Non-pigmented ciliary epithelial cell (primary cell): ENCODE results near the gene FGF14.
"Not testable (repeated sequence)": the region's sequence is repeated elsewhere in the genome, so short reads cannot be mapped to it uniquely, and the experiment has no call there.

ENCODE experiments used
- DNase-seq: peaks from one replicate; pipeline ENCODE4 v3.0.0-alpha.2; 2010; ENCODE audit warnings: low read depth

Gene FGF14

DNA sequence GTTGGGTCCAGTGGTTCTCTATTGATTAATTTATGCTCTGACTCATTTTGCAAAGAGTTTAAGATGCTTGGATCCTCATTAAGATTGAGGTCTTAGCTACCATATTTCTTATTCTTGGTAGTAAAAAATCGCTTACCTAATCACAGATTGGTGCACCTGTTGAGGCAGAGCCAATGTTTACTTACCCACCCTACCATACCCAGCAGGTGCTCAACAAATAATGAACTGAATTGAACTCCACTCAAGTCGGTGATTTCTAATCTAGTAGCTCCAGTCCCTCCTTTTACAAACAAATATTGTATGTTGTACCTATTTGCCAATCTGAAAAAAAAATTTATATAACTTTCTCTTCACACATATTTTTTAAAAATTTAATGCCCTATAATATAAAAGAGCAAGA, 361.0 kb downstream of the FGF14 start:
- no peak for DNase-seq

DNA sequence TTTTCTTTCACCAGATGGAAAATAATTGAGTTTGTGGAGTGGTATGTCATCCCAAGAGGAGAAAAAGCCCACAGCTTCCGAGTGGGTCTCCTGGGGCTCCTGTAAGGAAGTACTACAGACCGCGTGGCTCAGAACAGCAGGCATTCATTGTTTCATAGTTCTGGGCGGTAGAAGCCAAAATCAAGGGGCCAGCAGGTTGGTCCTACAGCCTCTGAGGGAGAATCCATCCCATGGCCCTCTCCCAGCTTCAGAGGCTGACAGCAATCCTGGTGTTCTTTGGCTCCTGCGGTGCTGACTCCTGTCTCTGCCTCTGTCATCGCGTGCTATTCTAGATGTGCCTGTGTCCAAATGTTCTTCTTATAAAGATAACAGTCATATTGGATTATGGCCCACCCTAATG, 362.6 kb downstream of the FGF14 start:
- DNase-seq = no peak

DNA sequence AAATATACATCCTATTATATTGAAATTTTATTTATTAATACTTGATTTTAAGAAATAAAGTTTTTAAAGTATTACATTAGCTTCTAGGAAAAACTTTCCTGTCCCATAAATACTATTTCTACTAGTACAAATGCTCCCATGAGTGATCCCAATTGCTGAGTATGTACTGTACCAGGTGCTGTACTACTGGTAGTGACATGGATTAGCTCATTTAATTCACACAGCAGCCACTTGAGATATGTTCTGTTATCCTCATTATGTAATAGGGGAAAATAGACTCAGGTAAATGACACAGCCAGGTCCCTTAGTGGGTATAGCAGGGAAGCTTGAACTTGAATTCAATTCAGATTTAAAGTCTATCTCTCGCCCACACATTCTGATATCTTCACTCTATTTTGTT, 363.1 kb downstream of the FGF14 start:
- DNase-seq = no peak

DNA sequence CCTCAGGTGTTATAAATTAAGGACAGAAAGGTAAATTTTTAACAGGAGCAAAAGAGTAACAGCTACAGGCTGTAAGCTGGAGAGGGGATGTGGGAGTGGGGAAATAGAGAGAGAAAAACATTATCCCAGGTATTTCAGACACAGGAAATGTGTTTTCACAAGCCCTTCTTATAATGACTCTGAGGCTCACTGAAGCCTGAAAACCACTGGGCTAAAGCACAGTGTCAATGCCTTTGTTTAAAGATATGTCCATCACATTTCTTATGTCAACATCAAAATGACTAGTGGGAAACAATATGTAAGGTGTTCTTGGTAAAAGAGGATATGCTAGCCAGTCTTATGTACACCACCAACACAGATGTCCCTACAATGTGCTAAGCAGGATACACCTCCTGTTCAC, 365.9 kb downstream of the FGF14 start:
- DNase-seq = no peak

DNA sequence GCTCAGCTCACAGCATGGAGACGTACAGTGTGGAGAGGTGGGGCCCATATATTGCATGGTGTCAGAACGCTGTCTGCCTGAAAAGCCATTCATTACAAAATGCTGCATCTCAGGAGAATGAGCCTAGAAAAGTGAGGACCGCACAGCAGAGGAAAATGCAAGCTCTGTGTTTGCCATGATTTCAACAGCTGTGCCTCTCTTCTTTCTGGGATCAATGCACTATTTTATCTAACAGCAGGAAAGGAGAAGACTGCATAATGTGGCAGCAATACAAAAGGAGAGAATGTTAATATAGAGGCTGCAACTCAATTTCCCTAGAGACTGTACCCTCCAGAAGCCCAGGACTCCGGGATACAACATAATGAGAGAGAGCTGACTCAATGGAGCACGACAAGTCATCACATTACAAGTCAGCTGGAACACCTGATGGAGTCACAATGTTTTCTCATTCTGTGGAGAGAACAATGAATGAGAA, 368.0 kb downstream of the FGF14 start:
- no peak for DNase-seq

DNA sequence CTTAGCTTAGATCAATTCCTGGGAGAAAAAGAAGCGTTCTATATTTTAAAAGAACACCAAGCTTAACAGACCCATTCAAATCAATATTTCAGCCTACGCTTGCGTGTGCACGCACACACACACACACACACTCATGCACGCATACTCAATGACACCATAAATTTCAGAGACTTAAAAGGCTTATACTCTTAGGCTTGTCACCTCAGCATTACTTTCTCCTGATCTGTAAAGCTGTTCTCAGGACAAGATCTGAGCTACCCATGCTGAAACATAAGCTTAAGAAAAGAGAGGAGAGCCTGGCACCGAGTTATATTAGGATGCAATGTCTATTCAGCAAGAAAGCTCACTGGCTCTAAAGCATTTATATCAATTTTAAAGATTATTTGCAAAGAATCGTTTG, 368.5 kb downstream of the FGF14 start:
- no peak for DNase-seq

DNA sequence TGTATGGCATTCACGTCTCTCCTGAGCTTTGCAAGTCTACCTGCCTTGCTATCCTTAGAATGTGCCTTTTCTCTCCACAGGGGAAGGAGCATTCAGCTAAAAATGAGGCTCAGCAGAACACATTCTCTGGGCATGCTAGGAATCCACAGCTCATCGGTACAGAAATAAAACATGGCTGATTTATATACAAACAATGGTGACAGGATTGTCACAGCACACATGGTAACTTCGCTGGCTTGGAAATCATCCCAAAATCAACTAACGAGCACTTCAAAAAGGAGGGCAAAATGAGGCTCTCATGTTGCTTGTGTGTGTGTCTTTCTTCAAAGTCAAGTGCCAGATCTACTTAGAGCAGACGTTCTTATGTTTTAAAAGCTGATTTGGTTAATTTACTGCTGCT, 373.0 kb downstream of the FGF14 start:
- no peak for DNase-seq

DNA sequence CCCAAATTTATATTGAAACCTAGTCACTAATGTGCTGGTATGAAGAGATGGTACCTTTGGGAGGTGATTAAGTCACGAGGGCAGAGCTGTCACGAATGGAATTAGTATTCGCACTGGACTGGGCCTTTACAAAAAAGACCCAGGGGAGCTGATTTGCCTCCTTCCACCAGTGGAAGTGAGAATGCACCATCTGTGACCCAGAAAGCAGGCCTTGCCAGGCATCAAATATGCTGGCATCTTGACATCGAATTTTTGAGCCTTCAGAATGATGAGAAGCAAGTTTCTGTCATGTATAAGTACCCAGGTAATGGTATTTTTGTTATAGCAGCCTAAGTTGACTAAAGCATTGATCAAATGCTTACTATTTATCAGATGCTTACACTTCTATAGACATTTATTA, 373.6 kb downstream of the FGF14 start:
- DNase-seq = no peak

DNA sequence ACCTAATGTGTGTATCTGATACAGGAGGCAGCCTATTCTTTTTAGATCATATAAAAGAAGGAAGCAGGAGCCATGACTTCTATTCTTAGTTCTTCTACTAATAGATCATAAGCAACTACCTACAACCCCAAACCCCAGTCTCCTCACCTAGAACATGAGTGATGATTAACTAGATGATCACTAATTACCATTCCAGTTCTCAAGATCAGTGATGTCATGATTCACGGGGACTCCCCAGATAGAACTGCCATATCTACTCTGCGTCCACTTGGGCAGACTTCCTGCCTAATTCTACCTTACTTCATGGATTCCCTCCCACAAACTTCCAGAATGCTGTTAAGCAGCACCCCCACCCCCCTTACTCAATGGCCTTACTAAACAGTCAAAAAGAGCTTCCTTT, 380.1 kb downstream of the FGF14 start:
- DNase-seq = no peak

DNA sequence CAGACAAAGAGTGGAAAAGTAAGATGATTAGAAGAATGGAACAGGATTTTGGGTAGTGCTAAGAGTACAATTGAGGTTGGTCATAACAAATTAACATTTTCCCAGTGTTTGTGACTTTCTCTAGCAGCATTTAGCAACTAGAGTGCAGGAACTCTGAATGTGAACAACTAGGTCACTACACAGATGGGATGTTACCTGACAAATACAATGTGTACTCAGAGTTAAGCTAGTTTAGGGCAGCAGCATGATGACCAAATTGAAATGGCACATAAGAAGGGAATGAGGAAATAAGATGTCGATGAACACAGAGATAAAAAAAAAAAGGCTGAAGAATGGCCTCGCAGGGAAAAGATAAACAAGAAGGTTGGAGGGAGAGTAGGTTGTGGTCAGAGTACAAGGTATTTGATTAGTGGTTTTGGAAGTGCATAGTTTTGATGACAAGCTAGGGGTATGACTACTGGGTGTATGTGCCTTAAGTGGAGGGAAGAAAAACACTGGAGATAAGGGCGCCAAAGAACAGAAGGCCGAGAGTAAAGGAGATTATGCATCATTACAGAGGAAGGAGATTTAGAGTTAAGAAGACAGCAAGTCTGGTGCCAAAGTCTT, 381.1 kb downstream of the FGF14 start:
- peak; percentile 92 for DNase-seq

DNA sequence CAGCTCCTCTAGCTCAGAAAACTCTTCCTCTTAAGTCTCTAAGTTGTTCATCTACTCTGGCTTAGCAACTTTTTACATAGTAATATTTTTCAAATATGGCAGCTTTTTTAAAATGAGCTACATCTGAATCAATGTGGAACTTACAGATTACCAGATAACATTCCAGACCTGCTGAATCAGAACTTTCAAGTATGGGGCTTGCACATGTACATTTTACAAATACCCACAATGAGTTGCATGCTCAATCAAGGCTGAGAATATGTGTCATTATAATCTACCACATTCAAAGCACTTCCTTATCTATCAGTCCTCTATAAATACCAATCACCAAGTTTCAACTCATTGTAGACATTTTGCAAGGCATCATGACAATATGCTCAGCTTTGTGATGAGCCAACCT, 383.1 kb downstream of the FGF14 start:
- no peak for DNase-seq

DNA sequence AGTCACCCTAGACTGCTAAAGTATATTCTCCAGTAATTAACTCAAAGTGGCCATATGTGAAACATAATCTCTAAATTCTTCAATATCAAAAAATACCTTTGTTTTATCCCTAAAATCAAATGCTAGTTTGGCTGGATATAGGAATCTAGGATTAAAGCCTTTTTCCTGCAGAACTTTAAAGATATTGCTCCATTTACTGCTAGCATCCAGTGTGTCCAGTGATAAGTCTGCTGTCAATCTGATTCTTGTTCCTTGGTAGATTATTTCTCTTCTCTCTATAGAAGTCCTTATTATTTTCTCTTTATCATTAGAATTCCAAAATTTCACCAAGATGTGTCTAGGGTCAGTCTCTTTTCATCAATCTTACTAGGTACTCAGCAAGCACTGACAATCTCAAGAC, 384.6 kb downstream of the FGF14 start:
- DNase-seq = no peak

DNA sequence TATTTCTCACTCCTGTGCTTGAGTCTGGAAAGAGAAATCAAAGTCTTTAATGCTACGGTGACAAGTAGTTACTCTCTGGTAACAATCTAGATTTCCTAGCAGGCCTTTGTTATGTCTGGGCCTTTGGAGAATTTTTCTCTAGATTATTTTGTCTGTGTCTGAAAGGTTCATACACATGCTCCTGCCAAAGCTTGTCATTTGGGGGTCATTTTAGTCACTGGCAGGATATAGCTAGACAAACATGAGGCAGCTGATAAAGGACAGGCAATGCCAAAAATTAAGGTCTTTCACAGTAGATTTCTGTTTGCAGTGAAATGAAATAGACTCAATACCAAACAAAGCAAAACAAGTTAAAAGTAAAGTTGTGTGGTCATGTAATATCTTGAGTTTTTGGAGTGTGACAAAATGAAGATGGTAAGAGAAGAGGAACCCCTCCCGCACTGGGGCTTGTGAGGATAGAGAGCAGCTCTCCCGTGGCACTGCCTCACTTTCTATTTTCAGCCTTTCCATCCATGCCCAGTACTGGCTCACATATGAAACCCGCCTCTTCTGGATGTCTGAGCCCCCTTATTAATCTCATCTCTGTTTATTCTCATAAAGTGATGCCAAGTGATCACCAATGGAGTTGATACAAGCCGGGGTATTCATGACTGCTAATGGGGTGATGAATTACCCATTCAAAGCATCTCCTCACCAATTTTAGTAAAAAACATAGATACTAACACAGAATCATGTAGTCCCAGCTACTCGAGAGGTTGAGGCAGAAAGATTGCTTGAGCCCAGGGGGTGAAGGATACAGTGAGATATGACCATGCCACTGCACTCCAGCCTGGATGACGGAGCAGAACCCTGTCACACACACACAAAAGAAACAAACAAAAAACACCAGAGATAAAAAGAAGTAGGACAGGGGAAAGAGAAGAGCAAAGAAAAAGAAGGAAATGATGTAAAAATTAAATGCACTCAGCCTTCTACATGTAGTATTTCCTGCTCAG, 389.3 kb downstream of the FGF14 start:
- DNase-seq = no peak

DNA sequence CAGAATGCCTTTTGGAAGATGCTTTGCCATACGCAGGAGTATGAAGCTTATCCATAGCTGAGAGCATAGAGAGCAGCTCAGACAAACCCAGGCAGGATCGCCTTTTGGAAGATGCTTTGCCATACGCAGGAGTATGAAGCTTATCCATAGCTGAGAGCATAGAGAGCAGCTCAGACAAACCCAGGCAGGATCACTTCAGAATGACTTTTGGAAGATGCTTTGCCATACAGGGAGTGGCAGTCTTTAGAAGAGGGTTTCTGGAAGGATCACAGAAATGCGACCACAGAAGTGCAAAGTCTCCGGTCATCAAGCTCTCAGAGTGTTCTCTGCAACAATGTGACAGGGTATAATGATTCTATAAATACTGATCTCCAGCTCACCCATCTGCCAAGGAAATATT, 390.4 kb downstream of the FGF14 start:
- DNase-seq = not testable (repeated sequence)

DNA sequence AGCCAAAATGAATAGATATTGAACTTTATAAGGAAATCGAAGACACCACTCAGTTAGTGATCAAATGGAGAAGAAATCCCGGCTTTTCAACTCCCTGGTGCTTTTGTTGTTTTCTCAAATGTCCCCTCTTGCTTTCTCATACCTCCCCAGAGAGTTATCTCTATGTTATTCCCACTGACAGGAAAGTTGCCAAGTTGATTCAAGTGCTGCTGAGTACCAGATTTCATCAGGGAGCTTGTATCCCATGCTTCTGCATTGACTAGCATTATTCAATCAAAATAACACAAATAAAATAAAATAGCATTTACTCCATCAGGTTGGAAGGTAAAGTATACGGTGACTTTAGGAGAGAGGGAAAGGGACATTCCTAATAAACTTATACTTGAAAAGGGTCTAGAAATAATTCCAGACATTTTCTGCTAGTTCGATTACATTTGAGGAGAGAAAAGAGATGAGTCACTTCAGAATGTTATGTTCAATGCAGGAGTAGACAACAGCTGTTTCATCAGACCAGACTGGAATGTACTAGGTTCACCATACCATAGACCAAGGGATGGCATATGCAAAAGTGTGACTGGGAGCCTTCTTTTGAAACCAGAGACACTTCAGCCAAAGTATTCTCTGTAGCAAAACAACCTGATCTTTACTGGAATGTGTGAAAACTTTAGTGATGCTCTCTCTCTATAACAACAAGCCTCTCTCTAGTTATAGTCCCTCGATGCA, 397.8 kb downstream of the FGF14 start:
- peak; percentile 52 for DNase-seq

DNA sequence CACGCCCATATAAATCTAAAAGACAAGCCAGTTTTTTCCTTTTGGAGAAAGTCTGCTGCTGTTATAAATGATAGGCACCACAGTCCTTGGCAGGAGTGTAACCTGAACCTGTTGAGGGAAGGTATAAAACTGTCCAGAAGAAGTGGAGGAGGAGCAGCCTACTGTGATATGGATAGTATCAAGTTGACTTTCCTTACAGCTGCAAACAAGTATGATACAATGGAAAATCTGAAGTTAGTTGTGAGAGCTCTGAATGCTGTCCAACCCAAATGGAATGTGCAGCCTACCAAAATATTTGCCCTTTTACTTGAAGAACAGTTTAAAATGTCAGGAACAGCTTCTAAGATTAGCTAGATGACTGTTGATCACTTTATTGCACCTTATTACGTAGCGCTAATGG, 399.6 kb downstream of the FGF14 start:
- DNase-seq = no peak

DNA sequence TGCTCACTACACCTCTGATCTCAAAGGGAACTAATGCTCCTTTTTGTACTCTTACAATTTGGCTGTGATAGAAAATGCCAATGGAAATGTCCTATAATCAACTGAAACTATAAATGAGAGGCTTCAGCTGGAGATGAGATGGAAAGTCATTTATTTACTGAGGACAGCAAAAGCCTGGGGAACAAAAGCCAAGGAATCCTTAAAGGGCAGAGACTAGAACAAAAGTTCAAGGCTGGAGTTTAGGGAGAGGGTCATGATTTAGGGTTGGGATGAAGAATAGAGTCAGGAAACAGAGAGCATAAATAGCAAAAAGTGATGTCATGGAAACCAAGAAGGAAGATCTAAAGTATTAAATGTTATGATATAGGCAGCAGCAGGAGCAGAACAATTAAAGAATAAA, 401.1 kb downstream of the FGF14 start:
- DNase-seq = no peak

DNA sequence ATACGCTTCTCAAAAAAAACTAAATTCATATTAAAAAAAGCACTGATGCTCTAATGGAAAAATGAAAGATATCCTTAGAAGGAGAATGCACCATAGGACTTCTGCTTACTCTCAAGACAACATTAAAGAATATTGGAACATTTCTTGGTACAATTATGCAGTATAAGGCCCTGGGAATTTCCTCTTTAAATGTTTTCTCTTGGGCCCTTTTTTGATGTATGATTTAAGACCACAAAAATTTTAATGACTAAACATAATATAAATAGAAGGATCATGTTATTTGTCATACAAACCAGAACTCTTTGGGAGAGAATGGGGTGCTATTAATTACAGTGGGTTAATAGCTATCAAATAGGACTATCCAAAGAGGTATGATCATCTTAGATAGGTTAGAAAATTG, 403.7 kb downstream of the FGF14 start:
- no peak for DNase-seq

DNA sequence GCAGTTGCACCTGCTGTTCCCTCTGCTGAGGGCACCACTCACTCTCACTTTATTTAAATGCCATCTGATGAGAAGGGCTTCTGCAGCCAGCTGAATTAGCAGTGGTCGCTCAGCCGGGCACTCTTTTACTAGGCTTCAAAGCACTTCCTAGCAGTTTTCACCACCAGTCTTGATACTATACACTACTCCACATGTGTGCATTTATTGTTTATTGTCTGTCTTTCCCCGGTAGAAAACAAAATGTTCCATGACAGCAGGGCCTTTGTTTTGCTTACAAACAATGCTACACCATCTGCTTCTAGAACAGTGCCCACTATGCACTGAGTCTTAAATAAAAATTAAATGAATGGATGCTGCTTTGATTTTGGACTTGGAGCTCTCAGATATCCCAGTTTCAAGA, 404.9 kb downstream of the FGF14 start:
- no peak for DNase-seq

DNA sequence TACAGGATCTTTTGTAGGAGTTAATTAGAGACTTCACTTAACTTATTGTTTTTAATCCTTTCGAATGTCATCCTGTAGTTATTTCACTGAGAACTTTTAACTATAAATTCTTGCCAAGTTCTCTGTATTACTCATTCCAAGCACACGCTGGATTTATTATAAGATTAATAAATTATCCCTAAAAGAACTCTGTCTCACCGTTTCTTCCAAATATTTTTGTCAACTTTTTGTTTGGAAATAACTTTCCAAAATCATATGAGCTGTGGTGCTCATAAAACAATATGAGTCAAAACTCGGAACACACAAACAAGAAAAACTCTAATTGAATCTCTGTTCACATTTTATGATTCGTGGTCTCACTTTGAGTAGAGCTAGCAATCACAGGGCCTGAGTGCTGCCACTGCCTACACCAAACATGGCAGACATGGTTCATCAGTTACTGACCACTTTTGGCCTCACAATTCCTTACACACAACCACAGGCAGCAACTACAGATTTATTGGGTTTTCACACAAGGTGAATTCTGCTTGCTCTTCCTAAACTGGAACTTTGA, 412.0 kb downstream of the FGF14 start:
- no peak for DNase-seq

DNA sequence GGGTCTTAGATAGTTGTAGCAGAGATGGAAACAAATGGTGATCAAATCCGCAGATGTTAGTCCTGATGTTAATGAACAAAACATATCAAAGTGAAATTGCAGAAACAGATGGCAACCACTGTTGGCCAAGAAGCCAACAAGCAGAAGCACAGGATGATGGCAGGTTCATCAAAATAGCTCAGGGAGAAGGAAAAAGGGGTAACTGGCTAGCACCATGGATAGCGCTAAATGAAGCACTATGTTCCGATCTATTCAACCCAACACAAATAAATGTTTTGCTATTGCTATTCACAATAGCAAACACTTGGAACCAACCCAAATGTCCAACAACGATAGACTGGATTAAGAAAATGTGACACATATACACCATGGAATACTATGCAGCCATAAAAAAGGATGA, 413.7 kb downstream of the FGF14 start:
- no peak for DNase-seq

DNA sequence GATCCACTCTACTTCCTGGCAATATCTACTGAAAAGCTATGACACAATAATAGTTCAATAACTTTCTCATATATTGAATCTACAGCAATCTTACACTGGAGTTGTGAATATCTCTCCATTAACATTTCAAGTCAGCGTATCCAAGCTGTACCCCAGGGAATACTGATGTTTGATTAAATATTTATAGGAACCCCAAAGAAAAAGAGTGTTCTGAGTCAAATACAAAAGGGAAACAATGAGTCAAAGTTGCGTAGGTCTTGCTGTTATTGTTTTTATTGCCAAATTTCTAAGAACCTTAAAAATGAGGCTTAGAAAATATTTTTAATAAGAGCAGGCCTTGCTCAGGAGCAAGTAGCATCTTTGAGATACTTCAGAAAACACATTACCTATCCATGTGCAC, 415.5 kb downstream of the FGF14 start:
- no peak for DNase-seq

DNA sequence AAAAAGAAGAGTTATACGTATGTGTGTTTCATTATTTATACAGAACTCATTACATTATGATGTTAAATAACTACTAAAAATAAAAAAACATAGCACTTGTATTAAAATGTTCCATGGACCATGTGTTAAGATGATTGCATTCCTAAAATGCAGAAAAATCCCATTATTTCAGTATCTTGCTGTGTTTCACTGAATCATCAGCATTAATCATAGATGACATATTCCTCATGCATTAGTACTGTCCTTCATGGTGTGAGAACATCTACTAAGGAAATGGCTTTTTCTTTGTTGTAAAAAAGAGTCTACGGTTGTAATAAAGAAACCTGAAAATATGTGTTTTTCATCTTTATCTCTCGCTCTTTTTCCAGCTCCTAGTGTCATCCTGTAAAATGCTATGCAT, 416.5 kb downstream of the FGF14 start:
- no peak for DNase-seq
